BE2C (cell line): ENCODE data around the gene EMP2.

Experiments used
- DNase-seq: peaks from one replicate; pipeline ENCODE4 v3.0.0-alpha.2; 2020
- H3K27me3 ChIP-seq: fragments of 250-450 bp; sonication (Bioruptor Pico); 2 replicates; pipeline ENCODE4 v1.5.1; 2020; ENCODE audit warnings: mild to moderate bottlenecking
- H3K36me3 ChIP-seq: fragments of 250-450 bp; sonication (Bioruptor Pico); 2 replicates; pipeline ENCODE4 v1.5.1; 2020; ENCODE audit warnings: mild to moderate bottlenecking
- H3K4me1 ChIP-seq: fragments of 250-450 bp; sonication (Bioruptor Pico); 2 replicates; pipeline ENCODE4 v1.5.1; 2020
- H3K4me3 ChIP-seq: 2 replicates; pipeline ENCODE4 v1.5.1; 2011; ENCODE audit warnings: low read depth, low read length
- H3K9me3 ChIP-seq: fragments of 250-450 bp; sonication (Bioruptor Pico); 2 replicates; pipeline ENCODE4 v1.5.1; 2020
- TF ChIP-seq, protein P1 (sequence below): IDR thresholded peaks from 2 replicates; pipeline ENCODE4 v1.5.1; 2012; ENCODE audit warnings: mild to moderate bottlenecking, low read depth, low read length

EMP2 gene

DNA sequence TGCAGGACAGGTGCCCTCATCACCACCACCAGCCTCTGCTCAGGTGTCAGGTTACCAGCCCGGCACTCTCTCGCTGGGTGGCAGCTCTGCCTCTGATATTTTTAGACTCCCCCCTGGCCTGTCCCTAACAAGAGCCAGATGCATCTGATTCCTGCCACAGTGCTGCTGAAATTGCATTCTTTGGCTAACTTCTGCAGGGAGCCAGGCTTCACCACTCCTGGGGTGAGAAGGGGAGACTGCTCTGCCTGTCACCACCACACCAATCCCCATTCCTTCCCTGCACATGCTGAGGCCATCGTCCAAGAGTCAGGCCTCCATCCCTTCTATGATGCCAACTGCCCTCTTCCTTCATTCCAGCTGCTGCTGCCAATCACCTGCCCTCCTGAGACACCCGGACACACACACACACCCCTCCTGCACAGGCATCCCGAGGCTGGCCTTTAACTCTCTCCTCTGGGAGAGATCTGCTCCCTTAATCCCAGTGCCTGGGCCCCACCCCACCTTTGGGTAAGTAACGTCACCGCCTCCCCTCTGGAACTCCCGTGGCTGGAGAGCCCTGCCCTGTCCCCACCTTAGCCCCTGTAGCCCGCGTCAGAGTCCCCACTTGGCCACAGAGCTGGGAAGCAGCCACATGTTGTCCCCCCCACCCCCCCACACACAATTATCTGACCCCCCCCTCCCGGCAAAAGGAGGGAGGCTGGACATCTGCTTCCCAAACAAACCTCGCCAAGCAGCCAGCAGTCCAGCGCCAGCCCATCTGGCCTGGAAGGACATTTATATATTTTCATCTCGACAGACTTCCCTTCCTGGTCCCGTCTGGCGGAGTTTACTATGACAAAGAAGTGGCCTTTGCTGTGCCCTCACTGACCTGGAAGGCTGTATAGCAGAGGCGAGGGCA lies 2.8 kb downstream of the EMP2 start:
- DNase-seq: no peak
- Histone ChIP-seq H3K9me3 (no peaks in the 10 kb centered on the region), H3K4me3 (no peak overlapping the region), H3K27me3 (no peaks in the 10 kb centered on the region; the same call in 1 of the 2 replicates), H3K36me3 (no peaks in the 10 kb centered on the region), H3K4me1 (no peaks in the 10 kb centered on the region)
- TF ChIP-seq, protein P1, sequence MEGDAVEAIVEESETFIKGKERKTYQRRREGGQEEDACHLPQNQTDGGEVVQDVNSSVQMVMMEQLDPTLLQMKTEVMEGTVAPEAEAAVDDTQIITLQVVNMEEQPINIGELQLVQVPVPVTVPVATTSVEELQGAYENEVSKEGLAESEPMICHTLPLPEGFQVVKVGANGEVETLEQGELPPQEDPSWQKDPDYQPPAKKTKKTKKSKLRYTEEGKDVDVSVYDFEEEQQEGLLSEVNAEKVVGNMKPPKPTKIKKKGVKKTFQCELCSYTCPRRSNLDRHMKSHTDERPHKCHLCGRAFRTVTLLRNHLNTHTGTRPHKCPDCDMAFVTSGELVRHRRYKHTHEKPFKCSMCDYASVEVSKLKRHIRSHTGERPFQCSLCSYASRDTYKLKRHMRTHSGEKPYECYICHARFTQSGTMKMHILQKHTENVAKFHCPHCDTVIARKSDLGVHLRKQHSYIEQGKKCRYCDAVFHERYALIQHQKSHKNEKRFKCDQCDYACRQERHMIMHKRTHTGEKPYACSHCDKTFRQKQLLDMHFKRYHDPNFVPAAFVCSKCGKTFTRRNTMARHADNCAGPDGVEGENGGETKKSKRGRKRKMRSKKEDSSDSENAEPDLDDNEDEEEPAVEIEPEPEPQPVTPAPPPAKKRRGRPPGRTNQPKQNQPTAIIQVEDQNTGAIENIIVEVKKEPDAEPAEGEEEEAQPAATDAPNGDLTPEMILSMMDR: no peak

DNA sequence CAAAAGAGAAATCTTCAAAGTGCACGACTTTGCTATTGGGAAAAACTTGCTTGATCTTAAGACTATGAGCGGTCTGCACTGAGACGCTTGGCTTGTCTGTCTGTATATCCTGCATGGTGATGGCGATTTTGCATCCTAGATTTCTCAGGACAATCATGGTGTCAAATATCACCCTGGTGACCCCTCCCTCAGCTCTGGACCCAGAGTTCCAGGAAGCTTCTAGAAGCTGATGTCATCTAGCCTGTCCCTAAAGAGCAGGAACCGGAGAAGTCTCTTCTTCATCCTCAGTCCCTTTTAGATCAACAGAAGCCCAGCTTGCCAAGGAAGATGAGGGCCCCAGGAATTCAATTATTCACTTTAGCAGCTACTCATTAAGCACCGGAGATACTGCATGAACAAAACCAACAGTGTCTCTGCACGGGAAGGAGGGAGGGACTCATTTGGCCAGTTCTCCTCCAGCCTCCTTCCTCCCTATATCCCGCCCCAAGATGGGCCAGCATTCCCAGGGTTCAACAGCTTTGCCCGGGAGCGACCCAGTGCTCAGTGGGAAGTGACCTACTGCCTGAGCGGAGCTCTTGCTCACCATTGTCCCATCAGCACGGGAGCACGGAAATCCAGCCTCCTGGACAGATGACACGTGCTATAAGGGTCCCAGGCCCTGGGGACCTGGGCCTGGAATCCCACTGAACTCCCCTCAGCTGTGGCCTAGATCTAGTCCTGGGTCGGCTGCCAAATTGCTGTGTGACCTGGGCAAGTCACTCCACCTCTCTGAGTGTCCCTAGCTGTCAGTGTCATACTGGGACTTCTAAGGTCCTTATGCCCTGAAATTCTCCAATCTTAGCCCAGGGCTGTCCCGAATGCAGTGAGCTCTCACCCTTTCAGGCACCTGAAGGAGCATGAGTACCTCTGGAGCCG lies 3.8 kb downstream of the EMP2 start:
- DNase-seq: no peak
- Histone ChIP-seq H3K27me3 (no peaks in the 10 kb centered on the region; the same call in 1 of the 2 replicates), H3K9me3 (no peaks in the 10 kb centered on the region), H3K4me3 (no peak overlapping the region), H3K4me1 (no peaks in the 10 kb centered on the region), H3K36me3 (no peaks in the 10 kb centered on the region)
- TF ChIP-seq, protein P1: no peak

DNA sequence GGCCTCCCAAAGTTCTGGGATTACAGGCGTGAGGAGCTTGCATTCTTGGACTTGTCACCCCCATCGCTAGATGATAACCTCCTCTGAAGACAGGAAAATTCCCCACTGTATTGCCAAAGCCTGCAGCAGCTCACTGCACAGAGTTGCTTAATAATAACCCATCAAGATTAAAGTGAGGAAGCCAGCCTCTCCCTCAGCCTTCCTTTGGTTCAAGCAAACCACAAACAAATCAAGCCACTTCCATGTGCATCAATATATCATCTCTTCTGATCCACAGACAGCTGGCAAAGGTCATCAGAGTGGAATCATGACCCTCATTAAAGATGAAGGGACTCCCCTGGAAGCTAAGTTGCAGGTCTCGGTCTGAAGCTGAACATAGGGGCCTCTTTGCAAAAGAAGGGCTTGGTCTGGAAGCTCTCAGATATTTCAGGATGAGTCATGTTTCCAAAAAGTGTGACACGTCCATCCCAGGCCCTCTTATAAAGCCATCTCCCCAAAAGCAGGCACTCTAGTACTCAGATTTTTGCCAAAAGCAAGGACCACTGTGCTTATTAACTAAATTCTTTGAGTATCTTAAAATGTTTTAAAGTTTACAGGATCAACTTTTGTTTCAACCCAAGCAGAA lies 4.8 kb downstream of the EMP2 start:
- H3K9me3 ChIP-seq: no peaks in the 10 kb centered on the region
- no peak for DNase-seq
- no peaks in the 10 kb centered on the region for H3K4me1 ChIP-seq
- TF ChIP-seq, protein P1: no peak
- no peaks in the 10 kb centered on the region; the same call in 1 of the 2 replicates for H3K27me3 ChIP-seq
- no peak overlapping the region for H3K4me3 ChIP-seq
- no peaks in the 10 kb centered on the region for H3K36me3 ChIP-seq

DNA sequence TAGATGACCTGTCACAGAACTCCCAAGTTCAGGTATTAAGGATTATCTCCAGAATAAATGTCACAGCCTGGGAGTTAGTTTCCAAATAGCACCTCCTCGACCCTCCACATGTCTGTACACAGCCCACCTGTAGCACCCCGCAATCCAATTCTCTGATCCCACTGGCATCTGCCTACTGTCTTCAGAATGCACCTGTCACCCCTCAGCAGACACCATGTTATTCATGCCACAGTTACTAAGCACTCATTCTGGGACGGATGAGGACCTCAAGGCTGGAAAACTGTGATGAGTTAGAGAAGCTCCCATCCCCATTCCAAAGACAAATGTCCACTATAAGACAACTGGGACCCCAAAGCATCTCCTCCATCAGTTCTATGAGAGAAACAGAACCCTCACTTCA lies 7.8 kb downstream of the EMP2 start:
- H3K4me3 ChIP-seq: no peak overlapping the region
- TF ChIP-seq, protein P1: no peak
- H3K9me3 ChIP-seq: no peaks in the 10 kb centered on the region
- H3K4me1 ChIP-seq: no peaks in the 10 kb centered on the region
- DNase-seq: no peak
- H3K27me3 ChIP-seq: no peaks in the 10 kb centered on the region
- no peaks in the 10 kb centered on the region for H3K36me3 ChIP-seq

DNA sequence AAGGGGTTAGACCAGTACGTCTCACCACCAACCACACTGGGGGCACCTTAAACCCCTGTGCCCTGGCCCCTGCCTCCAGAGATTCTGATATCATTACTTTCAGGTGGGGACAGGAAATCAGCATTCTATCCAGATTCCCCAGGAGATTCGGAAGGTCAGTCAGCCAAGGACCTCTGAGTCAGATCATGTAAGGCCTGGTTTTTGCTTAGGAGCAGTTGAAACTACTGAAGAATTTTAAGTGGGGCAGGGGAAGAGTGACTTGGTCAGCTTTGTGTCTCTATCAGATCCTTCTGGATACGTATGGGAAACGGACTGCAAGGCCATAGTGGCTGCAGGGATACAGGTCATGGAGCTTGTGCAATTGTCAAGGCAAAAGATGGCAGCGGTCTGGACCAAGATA lies 9.0 kb downstream of the EMP2 start:
- no peaks in the 10 kb centered on the region for H3K4me1 ChIP-seq
- TF ChIP-seq, protein P1: no peak
- H3K4me3 ChIP-seq: no peak overlapping the region
- no peaks in the 10 kb centered on the region for H3K36me3 ChIP-seq
- H3K9me3 ChIP-seq: no peaks in the 10 kb centered on the region
- DNase-seq: no peak
- H3K27me3 ChIP-seq: no peaks in the 10 kb centered on the region
